ENCODE results near the gene C19orf85.

- TF ChIP-seq POLR2AphosphoS5 (IDR thresholded peaks at IDR 0.05; ENCODE audit: low read depth, low read length) = no peak
- TF ChIP-seq RAD21 (IDR thresholded peaks at IDR 0.05; ENCODE audit: low read length) = no peak
Observed at GRCh38 chr19:55446060-55446459, 18.5 kb downstream of the C19orf85 start.

Measured in SK-N-SH (cell line).